Heart left ventricle (tissue), 13 donors: Measurements from ENCODE around the gene CSF2.

Experiments used
- POLR2A ChIP-seq, 2 donors: fragments of 450-650 bp; IDR thresholded peaks; one replicate each; pipeline ENCODE4 v1.6.1; 2017; ENCODE audit warnings: antibody characterized with exemption in 2 of 2, mild to moderate bottlenecking in 2 of 2, moderate library complexity in 2 of 2
- TF ChIP-seq, protein P1 (sequence below), 12 donors: fragments of 200-600 bp; sonication (generic) in 4 of 12; IDR thresholded peaks; one replicate each; pipeline versions ENCODE4 v1.5.0 to v1.8.0; 2018 to 2022; ENCODE audit warnings: antibody characterized with exemption in 12 of 12, mild to moderate bottlenecking in 5 of 12
- donor health status: ischemic (EF 13 %, LVEDD 7.1; RV severe dilation, severe dysfunction).
- donor health status: DM: no; HTN: yes; CAD: no.
- donor health status: DM: no; HTN: no; CAD: no.
- donor health status: ischemic (EF 25% LVEDD 6.9; RV normal size, moderate dysfunction).
- donor health status: ischemic (EF 25% LVEDD 5.7; RV mildly dilated, moderate dysfunction).
- donor health status: ischemic (EF 35%, LVEDD 5.7; RV mildly dilated, moderate dysfunction).
- donor health status: nonischemic (EF 11% LVEDD 7.7; RV severe dilation, severe dysfunction).
- donor health status: DM: yes; HTN: yes; CAD: no.
- donor health status: PGD.
- donor health status: ischemic (EF 29% LVEDD 5.4; RV normal size, mild dysfunction).
- donor health status: nonischemic (EF 23%, LVEDD 6.1; RV moderate dilation, normal function).

GRCh38 chr5:132098621-132099020 lies 25.0 kb downstream of the CSF2 start:
- TF ChIP-seq, protein P1, sequence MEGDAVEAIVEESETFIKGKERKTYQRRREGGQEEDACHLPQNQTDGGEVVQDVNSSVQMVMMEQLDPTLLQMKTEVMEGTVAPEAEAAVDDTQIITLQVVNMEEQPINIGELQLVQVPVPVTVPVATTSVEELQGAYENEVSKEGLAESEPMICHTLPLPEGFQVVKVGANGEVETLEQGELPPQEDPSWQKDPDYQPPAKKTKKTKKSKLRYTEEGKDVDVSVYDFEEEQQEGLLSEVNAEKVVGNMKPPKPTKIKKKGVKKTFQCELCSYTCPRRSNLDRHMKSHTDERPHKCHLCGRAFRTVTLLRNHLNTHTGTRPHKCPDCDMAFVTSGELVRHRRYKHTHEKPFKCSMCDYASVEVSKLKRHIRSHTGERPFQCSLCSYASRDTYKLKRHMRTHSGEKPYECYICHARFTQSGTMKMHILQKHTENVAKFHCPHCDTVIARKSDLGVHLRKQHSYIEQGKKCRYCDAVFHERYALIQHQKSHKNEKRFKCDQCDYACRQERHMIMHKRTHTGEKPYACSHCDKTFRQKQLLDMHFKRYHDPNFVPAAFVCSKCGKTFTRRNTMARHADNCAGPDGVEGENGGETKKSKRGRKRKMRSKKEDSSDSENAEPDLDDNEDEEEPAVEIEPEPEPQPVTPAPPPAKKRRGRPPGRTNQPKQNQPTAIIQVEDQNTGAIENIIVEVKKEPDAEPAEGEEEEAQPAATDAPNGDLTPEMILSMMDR (IDR thresholded peaks at IDR 0.05), result no peak
- no peak for TF ChIP-seq POLR2A (IDR thresholded peaks at IDR 0.05)
